Measurements from ENCODE around the gene TRIM66. TPM values are rescaled to one million over a fixed set of nuclear protein-coding genes. Genes with fewer than 3 reads are reported as not detected.

Gene TRIM66
- total and polyA plus RNA-seq, 9 of the 15 experiments (the other 6 are each of a cell fraction or from before 2014, with no cell fraction given): 1.1 to 7.3 (median 4.9) TPM

DNA sequence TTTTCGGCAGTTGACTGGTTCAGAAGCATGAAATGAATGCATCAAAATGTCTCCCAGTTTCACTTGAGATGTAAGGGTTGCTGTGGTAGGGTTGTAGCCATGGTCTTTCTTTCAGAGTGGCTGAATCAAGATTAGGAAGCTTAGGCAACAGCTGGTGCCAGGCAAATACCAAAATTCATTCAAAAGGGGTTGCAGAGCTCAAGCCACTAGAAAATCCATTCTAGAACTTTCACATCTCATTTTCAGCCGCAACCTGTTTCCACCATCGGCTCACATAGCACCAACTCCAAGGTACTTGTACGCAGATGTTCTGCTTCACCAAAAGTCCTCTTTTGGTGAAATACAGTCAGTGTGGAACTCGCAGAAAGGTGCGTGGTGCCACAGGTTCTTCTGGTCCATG, 48.0 kb downstream of the TRIM66 start (continued):
- TF ChIP-seq, protein P1, sequence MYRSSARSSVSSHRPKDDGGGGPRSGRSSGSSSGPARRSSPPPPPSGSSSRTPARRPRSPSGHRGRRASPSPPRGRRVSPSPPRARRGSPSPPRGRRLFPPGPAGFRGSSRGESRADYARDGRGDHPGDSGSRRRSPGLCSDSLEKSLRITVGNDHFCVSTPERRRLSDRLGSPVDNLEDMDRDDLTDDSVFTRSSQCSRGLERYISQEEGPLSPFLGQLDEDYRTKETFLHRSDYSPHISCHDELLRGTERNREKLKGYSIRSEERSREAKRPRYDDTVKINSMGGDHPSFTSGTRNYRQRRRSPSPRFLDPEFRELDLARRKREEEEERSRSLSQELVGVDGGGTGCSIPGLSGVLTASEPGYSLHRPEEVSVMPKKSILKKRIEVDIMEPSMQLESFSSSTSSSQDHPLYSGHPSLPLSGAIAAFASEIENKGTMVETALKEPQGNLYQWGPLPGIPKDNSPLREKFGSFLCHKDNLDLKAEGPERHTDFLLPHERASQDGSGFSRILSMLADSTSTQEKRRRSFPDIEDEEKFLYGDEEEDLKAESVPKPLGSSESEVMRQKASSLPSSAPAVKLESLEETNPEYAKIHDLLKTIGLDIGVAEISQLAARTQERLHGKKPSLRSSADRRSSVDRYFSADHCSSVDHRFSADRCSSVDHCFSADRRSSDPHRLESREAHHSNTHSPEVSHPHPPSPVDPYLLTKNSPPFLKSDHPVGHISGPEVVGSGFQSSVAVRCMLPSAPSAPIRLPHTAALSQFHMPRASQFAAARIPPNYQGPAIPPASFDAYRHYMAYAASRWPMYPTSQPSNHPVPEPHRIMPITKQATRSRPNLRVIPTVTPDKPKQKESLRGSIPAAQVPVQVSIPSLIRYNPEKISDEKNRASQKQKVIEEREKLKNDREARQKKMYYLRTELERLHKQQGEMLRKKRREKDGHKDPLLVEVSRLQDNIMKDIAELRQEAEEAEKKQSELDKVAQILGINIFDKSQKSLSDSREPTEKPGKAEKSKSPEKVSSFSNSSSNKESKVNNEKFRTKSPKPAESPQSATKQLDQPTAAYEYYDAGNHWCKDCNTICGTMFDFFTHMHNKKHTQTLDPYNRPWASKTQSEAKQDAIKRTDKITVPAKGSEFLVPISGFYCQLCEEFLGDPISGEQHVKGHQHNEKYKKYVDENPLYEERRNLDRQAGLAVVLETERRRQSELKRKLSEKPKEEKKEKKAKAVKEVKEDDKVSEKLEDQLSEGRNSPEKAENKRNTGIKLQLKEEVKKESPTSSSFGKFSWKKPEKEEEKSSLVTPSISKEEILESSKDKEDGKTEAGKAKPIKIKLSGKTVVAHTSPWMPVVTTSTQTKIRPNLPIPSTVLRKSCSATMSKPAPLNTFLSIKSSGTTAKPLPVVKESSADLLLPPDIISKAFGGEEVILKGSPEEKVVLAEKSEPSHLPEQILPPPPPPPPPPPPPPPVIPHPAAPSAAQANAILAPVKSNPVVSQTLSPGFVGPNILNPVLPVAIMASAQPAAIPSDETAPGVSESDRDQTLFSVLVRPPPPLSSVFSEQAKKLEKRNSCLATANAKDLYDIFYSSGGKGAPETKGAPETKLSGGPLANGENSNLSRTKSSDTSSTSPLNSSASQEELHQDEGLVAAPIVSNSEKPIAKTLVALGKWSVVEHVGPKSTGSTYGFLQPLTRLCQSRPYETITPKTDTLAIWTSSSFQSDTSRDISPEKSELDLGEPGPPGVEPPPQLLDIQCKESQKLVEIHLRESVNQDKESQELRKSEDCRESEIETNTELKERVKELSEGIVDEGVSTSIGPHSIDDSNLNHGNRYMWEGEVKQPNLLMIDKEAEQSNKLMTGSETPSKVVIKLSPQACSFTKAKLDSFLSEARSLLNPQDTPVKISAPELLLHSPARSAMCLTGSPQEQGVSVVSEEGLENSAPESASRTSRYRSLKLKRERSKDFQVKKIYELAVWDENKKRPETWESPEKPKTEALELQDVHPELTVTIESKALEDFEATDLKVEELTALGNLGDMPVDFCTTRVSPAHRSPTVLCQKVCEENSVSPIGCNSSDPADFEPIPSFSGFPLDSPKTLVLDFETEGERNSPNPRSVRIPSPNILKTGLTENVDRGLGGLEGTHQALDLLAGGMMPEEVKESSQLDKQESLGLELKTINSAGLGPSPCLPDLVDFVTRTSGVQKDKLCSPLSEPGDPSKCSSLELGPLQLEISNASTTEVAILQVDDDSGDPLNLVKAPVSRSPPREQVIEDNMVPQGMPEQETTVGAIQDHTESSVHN (IDR thresholded peaks at IDR 0.05; ENCODE audit: borderline replicate concordance in 1 of 2, low read depth in 1 of 2): no peak
- no peak for TF ChIP-seq PML (IDR thresholded peaks at IDR 0.05; ENCODE audit: low read length)

Measured in K562 (cell line).